Transverse colon (tissue), 4 donors: ENCODE data around the gene ANKRD33B.

Source experiments
- EP300 ChIP-seq: sonication (generic); formaldehyde crosslinking; IDR thresholded peaks from one replicate; pipeline ENCODE4 v1.6.1; 2017; ENCODE audit warnings: antibody characterized with exemption, low read depth
- POLR2A ChIP-seq: fragments of 450-650 bp; IDR thresholded peaks from one replicate; pipeline ENCODE4 v1.6.1; 2016; ENCODE audit warnings: antibody characterized with exemption, mild to moderate bottlenecking, moderate library complexity
- POLR2AphosphoS5 ChIP-seq, 3 donors: sonication (generic); formaldehyde crosslinking; IDR thresholded peaks; one replicate each; pipeline ENCODE4 v1.6.1; 2016; ENCODE audit warnings: antibody characterized with exemption in 3 of 3
- TF ChIP-seq, protein P1 (sequence below), 5 experiments: fragments of 200-600 bp in 3 of 5; fragments of 450-650 bp in 2 of 5; sonication (generic) in 3 of 5; IDR thresholded peaks; 1 replicate in 2 of 5; 2 replicates in 3 of 5; pipeline ENCODE4 v1.5.1; 2016 to 2017; ENCODE audit warnings: antibody characterized with exemption in 5 of 5, inconsistent platforms in 3 of 5, mild to moderate bottlenecking in 2 of 5, moderate library complexity in 1 of 5

- no peak for TF ChIP-seq POLR2A
- TF ChIP-seq, protein P1, sequence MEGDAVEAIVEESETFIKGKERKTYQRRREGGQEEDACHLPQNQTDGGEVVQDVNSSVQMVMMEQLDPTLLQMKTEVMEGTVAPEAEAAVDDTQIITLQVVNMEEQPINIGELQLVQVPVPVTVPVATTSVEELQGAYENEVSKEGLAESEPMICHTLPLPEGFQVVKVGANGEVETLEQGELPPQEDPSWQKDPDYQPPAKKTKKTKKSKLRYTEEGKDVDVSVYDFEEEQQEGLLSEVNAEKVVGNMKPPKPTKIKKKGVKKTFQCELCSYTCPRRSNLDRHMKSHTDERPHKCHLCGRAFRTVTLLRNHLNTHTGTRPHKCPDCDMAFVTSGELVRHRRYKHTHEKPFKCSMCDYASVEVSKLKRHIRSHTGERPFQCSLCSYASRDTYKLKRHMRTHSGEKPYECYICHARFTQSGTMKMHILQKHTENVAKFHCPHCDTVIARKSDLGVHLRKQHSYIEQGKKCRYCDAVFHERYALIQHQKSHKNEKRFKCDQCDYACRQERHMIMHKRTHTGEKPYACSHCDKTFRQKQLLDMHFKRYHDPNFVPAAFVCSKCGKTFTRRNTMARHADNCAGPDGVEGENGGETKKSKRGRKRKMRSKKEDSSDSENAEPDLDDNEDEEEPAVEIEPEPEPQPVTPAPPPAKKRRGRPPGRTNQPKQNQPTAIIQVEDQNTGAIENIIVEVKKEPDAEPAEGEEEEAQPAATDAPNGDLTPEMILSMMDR (IDR thresholded peaks at IDR 0.05): no peak
- TF ChIP-seq POLR2AphosphoS5 (IDR thresholded peaks at IDR 0.05): no peak
- TF ChIP-seq EP300: no peak
Measured at GRCh38 chr5:10662083-10662482, 98.2 kb downstream of the ANKRD33B start.
